SU-DHL-6 (cell line): ENCODE results near the gene AQP5.

Experiments used
- CTCF ChIP-seq: fragments of 200-600 bp; sonication (generic); IDR thresholded peaks from one replicate; pipeline ENCODE4 v1.5.1; 2017; ENCODE audit warnings: antibody characterized with exemption, mild to moderate bottlenecking, low read length, moderate library complexity; ENCODE audit not compliant: insufficient read depth, poor library complexity, severe bottlenecking
- EZH2phosphoT487 ChIP-seq: fragments of 200-600 bp; sonication (generic), shearing (Covaris generic); conservative IDR thresholded peaks from 2 replicates; pipeline ENCODE4 v1.6.1; 2018; ENCODE audit warnings: mild to moderate bottlenecking, antibody characterized with exemption, low read length, moderate library complexity, mixed read lengths

- TF ChIP-seq CTCF: no peak
- TF ChIP-seq EZH2phosphoT487: no peak
These were observed 32.1 kb upstream of the AQP5 start for GRCh38 chr12:49929581-49929980.
